RPMI8226 (cell line): ENCODE measurements around the gene NEK4.
"Not testable (repeated sequence)": the region's sequence is repeated elsewhere in the genome, so short reads cannot be mapped to it uniquely, and the experiment has no call there.

Experiments used
- DNase-seq: peaks from one replicate; pipeline ENCODE4 v3.0.0-alpha.2; 2015

Gene NEK4

GRCh38 chr3:52695798-52696671, 74.7 kb downstream of the NEK4 start:
- DNase-seq, result no peak

- no peak for DNase-seq
Observed at GRCh38 chr3:52694528-52695189, 76.1 kb downstream of the NEK4 start.

GRCh38 chr3:52693071-52693470, 77.7 kb downstream of the NEK4 start:
- no peak for DNase-seq

- no peak for DNase-seq
Observed at GRCh38 chr3:52690560-52690959, 80.2 kb downstream of the NEK4 start.

- DNase-seq, result no peak
Observed at GRCh38 chr3:52689151-52689550, 81.6 kb downstream of the NEK4 start.

GRCh38 chr3:52688266-52688665, 82.5 kb downstream of the NEK4 start:
- no peak for DNase-seq

- peak; percentile 97 for DNase-seq
Observed at GRCh38 chr3:52685709-52686691, 84.7 kb downstream of the NEK4 start, which contains the start of the genes GNL3 and PBRM1. TSS of gene GNL3 (plus strand) at chr3:52686032. CDS start at chr3:52686093, 61 bp downstream. TSS of gene PBRM1 (minus strand) at chr3:52685913.

GRCh38 chr3:52685285-52685708, 85.4 kb downstream of the NEK4 start:
- peak; percentile 92 for DNase-seq

- DNase-seq, result no peak
Observed at GRCh38 chr3:52684184-52684583, 86.6 kb downstream of the NEK4 start.

GRCh38 chr3:52683611-52684010, 87.1 kb downstream of the NEK4 start:
- no peak for DNase-seq

- DNase-seq, result peak; percentile 60
Observed at GRCh38 chr3:52682016-52682415, 88.7 kb downstream of the NEK4 start.

- peak; percentile 49 for DNase-seq
Observed at GRCh38 chr3:52681596-52681995, 89.1 kb downstream of the NEK4 start.

GRCh38 chr3:52679811-52680210, 90.9 kb downstream of the NEK4 start:
- no peak for DNase-seq

- DNase-seq, result no peak
Observed at GRCh38 chr3:52679199-52679538, 91.6 kb downstream of the NEK4 start.

- DNase-seq, result no peak
Observed at GRCh38 chr3:52678265-52679198, 92.2 kb downstream of the NEK4 start.

- not testable (repeated sequence) for DNase-seq
Observed at GRCh38 chr3:52676201-52676600, 94.5 kb downstream of the NEK4 start.

GRCh38 chr3:52671676-52672075, 99.1 kb downstream of the NEK4 start:
- DNase-seq, result no peak

GRCh38 chr3:52670621-52671521, 99.9 kb downstream of the NEK4 start:
- DNase-seq, result no peak

GRCh38 chr3:52663098-52663497, 107.6 kb downstream of the NEK4 start:
- DNase-seq, result no peak

- no peak for DNase-seq
Observed at GRCh38 chr3:52660046-52660445, 110.7 kb downstream of the NEK4 start.
